HG02798 (cell line): ENCODE results near the gene ZHX3.
"Not testable (repeated sequence)": the region's sequence is repeated elsewhere in the genome, so short reads cannot be mapped to it uniquely, and the experiment has no call there.

Experiments
- ATAC-seq: cut with Tn5 transposase; IDR thresholded peaks from one replicate; pipeline ENCODE4 v1.9.1; 2021; ENCODE audit warnings: mild to moderate bottlenecking; ENCODE audit not compliant: unreplicated experiment, poor library complexity

ZHX3 gene

DNA sequence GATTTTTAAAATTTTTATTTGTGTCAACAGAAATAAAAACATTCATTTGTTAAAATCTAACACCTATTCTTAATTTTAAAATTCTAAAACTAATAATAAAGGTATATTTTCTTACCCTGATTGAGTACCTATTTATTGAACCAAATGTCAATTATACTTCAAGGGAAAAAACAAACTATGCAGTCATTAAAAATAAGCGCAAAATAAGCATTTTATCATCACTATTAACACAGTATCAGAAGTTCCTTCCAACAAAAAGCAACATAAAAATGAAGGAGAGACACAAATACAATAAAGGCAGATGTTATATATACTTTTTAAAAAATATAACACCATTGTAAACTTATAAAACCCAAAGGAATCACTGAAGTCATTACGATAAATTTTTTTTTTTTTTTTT is 52.7 kb downstream of the ZHX3 start:
- no peak for ATAC-seq

DNA sequence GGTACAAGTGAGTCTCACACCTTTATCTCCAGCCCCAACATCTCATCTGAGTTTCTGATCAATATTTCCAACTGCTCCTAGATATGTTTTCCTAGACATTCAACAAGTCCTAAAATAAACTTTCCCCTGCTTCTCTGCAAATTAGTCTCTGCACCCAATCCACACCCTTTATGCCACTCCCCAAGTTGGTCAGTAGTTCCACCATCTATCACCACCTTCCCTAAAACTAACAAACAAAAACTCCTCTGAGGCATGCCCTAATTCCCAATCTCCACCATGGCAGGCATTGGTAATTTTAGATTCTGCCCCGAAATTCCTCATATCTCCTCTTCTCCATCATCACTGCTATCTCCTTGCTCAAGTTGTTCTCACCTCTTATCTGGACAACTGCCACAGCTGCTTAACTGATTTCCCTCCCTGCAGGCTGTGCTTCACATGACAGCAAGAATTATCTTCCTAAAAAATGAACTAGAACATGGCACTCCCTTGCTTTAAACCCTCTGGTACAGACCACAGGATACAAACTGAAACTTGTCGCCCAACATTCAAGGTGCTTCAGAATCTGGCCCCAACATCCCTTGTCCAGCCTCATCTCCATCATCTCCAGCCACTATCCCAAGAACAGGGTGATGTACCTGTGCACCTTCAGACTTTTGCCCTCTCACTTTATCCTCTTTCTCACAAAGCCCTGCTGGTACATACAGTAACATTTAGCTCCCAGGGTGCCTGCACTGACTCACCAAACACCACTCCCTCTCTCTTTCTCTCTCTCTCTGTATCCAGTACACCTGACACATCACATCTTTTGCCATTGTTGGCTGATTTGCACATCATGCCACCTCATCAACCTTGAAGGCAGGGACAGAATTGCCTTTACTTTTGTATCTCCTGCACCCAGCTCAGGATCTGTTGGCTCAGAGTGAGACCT is 55.5 kb downstream of the ZHX3 start:
- ATAC-seq: no peak

DNA sequence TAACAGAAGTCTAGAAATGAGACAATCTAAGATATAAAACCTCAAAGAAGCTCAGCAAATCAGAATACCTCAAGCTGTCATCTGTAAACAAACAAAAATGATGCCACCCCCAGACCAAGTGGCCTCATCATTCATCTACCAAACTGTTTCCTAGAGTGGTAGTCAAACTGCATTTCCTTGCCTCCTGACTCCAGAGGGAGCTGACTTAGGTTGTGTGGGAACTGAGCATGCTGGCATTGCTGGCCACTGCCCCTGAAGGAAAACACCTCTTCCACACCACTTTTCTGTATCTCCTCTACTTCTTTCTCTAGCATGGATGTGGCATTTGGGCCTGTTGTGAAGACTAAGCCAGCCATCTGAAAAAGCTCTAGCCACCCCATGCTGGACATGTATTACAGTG is 56.3 kb downstream of the ZHX3 start:
- no peak for ATAC-seq

DNA sequence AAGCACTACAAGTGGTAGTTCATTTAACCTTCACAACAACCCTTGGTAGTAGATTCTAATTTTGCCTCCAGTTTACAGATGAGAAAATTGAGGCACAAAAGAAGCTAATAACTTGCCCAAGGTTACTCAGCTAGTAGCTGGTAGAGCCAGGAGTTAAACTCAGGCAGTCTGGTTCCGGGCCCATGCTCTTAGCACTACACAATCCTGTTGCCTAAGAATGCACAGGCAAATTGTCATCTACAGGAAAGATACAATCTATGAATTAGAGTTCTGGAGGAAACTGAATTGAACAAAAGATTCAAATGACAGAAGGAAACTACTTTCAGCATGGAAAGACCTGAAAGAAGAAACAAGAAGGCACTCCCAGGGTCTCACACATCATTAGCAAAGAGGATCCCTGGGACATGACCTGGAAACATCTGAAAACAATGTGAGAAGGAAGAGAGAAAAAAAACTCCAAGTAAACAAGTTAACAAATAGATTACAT is 56.8 kb downstream of the ZHX3 start:
- ATAC-seq: no peak

DNA sequence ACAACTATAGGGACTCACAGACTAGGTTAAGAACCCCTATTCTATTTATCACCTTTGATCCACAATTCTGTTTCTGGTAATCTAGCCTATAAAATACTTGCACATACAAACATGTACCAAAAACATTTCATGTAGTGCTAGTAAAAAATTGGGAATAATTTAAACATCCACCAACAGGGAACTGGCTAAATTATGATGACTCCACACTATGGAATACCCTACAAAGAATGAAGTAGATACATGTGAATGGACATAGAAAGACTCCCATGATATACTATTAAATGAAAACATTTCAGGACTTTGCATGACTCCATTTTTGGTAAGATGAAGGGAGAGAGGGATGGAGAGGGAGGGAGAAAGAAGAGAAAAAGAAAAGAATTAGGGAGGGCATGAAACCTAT is 58.2 kb downstream of the ZHX3 start:
- ATAC-seq: no peak

DNA sequence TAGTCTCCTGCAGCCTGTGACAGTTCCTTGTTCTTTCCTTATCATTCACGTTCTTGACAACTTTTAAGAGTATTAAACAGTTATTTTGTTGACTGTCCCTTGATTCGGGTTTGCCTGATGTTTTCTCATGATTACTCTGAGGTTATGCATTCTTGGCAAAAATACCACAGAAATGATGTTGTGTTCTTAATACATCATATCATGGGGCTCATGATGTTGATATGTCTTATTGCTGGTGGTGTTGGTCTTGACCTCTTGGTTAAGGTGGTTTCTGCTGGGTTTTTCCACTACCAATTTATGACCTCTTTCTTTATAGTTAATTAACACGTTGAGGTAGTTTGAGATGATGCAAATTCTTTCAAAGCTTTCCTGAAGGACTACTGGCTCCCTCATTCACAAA is 59.1 kb downstream of the ZHX3 start:
- no peak for ATAC-seq

DNA sequence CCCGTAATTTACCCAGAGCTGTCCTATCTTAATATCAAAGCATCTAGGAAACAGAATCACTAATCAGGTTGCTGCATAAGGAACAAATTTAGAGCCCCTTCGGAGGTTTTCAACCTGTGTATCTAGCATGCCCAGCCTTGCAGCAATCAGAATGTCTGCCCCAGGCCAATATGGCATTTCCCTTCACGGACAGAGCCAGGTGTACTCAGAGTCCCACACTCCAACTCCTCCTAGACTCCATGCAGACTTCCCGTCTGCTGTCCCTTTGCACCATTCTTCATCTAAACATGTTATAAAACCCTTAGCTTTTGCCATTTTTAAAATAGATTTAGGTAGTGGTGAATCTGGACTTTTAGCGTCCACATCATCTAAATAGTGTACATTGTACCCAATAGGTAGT is 61.0 kb downstream of the ZHX3 start:
- no peak for ATAC-seq

DNA sequence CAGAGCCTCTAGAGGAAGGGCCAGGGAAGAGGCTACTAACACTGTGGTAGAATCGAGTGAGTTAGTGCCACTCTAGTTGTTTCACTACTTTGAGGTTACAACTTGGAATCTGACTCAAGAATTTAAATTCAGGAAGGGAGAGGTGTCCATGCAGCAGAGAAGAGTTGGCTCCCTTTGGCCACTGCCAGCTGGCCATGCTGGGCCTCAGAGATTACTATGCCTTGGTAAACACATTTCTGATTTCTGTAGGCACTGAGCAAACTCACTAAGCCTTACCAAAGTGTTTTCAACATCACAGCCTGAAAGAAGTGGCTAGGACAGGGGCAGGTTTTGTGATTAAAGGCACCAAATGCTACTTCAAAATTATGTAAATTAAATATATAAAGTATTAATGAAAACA is 61.9 kb downstream of the ZHX3 start:
- ATAC-seq: no peak

DNA sequence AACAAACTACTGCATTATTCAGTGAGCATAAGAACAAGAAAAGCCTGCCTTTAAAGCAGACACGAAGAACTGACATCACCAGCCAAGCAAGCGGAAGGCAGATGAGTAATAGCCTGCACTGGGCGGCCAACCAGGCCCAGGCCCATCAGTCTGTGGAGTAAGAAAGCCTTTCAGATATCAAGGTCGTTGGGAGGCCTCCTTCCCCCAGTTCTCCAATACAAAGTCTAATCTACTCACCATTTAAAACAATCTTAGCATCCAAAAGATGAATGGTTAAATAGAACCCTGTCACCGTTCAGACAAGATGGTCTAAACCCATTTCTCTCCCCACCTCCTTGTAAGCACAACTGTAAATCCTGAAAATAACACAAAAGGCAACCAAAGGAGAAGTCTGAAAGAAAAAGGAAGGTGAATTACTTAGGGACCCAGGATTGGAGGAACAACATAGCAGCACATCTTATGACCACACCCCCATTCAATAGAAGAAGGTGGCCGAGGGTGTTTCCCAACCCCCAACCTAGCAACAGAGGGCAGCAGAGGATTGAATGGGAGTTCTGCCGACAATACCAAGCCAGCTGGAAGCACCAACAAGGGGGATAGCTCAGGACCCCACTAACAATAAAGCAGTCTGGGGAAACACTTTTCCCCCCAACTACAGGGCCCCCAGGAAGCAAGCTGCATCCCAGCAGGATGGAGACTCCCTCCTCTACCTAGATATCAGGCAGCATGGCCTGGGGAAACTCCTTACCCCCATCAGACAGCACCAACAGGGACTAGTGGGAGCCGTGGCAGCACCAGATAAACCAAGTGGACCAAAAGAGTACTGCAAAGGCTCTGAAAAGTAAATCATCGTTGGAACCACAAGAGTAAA is 67.9 kb downstream of the ZHX3 start:
- no peak for ATAC-seq

DNA sequence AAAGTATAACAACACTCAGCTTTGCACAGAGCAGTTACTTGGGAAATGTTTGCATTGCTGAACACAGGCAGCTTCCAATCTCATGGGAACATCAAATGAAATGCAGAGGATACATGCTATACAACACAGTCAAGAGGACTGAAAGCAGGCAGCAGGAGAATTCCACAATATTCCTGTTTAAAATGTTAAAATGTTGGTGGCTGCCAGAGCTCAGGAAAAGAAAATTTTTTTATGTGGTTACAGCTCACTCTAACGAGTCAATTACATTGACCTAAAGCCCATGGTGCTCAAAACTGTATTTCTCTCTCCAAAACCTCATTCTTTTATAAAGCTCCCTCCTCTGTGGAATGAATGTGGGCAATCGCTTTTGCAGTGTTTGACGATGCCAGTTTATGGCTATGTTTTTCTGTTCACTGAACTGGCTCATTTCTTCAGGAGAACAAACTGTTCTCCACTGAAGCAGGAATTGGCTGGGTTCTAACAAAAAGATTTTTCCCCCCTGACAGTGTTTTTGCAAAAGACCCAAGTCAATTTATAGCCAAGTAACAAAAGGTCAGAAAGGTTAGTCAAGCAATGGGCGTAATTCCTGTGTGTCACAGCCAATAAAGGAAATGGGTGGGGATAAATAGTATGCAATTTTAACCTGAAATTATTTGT is 69.0 kb downstream of the ZHX3 start:
- ATAC-seq: no peak

DNA sequence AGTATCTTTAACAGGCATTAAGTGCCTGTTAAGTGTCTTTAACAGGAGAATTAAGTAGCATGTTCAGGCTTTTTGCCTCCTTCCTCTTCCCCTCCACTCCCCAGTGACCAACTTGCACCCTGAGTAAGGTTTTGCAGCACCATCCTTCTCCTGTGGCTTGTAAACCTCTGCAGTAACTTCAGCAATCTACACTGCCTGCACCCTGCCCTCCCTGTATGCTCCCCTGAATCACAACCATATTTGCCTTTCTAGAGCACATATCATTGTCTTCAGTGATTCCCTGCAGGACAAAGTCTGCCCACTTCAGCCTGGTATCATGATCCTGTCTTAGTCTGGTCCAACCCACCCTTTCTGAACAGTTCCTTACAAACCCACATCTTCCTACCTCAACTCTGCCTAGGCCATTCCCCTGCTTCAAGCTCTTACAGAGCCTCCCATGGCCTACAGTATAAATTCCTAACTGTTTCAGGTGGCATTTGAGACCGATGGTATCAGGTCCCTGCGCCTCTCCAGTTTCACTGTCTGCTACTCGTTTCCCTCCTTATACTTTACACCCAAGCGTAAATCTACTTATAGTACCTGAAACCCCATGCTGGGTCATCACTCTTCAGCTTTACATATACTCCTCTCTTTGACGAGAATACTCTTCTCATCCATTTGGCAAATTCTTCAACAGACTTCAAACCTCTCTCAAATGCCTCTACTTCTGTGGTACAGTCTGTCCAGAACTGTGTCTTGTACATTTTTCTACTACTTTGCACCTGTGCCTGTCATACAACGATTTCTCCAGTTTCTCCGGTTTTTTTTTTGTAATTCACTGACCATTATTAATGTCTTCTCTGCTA is 69.8 kb downstream of the ZHX3 start:
- ATAC-seq: no peak

DNA sequence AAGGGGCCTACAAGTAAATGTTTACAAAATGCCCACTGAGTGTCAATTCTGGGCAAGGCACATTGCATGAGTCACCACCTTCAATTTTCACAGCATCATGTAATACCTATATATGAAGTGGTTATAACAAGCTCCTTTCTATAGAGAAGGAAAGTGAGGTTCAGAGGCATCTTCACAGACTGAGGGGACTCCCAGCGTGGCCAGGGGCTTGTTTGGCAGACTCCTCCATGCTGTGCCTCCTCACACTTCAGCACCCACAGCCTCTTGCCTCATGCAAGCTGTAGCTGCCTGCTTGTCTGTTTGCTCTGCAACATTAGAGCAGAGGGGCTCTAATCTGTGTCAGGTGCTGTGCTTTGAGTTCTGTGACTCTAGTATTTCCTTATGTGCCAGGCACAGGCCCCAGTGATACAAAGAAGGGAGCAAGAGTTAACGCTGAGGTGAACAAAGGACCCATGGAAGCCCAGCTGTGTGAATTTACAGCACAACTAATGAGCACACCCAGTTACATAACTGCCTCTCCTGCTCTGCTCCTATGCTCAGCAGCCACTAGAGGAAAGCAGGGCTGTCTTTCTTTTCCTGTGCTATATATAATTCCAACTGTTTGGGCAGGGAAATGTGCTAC is 72.3 kb downstream of the ZHX3 start:
- ATAC-seq: no peak

DNA sequence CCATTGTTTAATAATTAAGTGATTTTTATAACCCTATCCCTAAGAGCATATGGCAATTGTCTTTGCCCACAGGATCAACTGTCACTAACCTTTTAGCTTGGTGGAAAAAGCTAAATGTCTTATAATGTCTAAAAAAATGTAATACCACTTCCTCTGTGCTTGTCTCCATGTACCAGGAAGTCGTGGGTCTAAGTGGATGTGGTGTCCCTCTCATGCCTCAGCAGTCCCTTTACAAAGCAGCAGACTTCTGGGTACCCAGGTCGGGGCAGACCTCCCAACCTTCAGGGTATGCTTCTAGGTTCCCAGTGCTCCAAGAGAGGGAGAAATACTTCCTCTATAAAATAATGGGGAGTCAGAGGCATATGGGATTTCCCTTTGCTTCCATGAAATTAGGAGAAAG is 74.7 kb downstream of the ZHX3 start:
- ATAC-seq: no peak

DNA sequence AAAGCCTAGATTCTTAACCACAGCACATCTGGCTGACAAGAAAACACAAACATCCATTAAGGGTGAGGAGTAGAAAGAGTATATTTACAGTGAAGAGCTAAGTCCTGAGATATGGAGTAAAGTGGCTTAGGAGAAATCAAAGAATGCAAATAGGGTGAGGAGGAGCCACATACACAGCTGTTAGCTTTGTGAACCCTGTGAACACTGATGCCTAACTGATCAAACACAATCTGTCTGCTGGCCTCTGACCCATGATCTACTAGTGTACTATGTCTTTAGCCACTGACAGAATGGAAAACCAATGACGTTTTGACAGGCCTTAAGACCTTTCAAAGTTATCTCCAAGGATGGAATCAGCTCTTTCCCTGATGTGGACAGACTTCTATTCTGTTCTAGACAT is 75.2 kb downstream of the ZHX3 start:
- no peak for ATAC-seq

DNA sequence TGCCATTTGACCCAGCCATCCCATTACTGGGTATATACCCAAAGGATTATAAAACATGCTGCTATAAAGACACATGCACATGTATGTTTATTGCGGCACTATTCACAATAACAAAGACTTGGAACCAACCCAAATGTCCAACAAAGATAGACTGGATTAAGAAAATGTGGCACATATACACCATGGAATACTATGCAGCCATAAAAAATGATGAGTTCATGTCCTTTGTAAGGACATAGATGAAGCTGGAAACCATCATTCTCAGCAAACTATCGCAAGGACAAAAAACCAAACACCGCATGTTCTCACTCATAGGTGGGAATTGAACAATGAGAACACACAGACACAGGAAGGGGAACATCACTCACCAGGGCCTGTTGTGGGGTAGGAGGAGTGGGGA is 80.3 kb downstream of the ZHX3 start:
- ATAC-seq: not testable (repeated sequence)

DNA sequence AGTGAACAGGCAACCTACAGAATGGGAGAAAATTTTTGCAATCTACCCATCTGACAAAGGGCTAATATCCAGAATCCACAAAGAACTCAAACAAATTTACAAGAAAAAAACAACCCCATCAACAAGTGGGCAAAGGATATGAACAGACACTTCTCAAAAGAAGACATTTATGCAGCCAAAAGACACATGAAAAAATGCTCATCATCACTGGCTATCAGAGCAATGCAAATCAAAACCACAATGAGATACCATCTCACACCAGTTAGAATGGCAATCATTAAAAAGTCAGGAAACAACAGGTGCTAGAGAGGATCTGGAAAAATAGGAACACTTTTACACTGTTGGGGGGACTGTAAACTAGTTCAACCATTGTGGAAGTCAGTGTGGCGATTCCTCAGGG is 80.7 kb downstream of the ZHX3 start:
- ATAC-seq: not testable (repeated sequence)

DNA sequence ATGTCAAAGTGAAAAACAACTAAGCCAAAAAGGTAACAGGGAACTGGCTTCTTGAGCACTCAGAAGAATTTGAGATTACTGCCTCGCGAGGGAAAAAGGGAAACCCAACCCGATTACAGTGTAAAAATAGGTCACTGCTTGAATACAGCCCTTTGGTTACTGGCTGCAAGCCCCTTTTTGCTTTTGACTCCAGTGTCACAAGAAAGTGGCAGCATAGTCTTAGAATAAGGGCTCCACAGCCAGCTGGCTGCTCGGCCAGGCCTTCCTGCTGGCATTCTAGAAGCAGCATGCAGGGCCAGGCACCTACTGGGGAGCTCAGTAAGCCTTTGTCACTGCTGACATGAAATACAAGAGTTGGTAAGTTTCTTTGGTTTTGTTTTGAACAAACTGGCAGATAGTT is 83.0 kb downstream of the ZHX3 start:
- ATAC-seq: no peak

DNA sequence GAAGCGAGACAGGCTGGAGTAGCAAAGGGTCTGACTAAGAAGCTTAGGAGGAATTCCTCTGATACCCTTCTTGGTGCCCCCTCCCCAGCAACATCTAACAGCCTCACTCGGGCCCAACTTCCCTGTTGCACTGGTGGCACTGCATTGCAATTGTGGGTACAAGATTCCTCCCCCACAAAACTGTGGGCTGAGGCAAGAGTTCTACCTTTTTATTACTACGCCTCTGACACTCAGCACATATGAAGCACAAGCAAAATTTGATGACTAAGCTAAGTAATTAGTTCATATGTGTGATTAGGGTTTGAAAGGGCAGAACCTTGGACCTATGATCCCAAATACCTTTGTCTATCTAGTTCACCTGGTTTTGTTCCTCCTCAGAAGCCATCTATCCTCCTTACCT is 83.5 kb downstream of the ZHX3 start:
- no peak for ATAC-seq
